Spleen (tissue), 11 donors: Measurements from ENCODE around the gene UBR4. TPM values are rescaled to one million over a fixed set of nuclear protein-coding genes. Genes with fewer than 3 reads are reported as not detected.

Experiments used
- DNase-seq: peaks from one replicate; pipeline ENCODE4 v3.0.0-alpha.2; 2020
- H3K27ac ChIP-seq, 8 donors: fragments of 200-600 bp; sonication (generic) in 7 of 8; 1 replicate in 4 of 8; 2 replicates in 4 of 8; pipeline versions ENCODE4 v1.5.0 to v1.8.0; 2016 to 2021; ENCODE audit warnings: inconsistent platforms in 4 of 8, mild to moderate bottlenecking in 4 of 8, moderate library complexity in 1 of 8
- H3K27me3 ChIP-seq, 7 donors: fragments of 200-600 bp; sonication (generic) in 6 of 7; replicated peaks in 1 of 7; 1 replicate in 4 of 7; 2 replicates in 3 of 7; pipeline versions ENCODE4 v1.5.0 to v1.8.0; 2016 to 2021; ENCODE audit warnings: inconsistent platforms in 3 of 7, mild to moderate bottlenecking in 1 of 7
- H3K36me3 ChIP-seq, 6 donors: fragments of 200-600 bp; sonication (generic) in 5 of 6; 1 replicate in 4 of 6; 2 replicates in 2 of 6; pipeline versions ENCODE4 v1.5.0 to v1.8.0; 2016 to 2021; ENCODE audit warnings: inconsistent platforms in 2 of 6
- H3K4me1 ChIP-seq, 6 donors: fragments of 200-600 bp; sonication (generic) in 5 of 6; 1 replicate in 3 of 6; 2 replicates in 3 of 6; pipeline versions ENCODE4 v1.5.0 to v1.8.0; 2016 to 2021; ENCODE audit warnings: inconsistent platforms in 3 of 6
- H3K4me3 ChIP-seq, 8 donors: fragments of 200-600 bp; sonication (generic) in 7 of 8; 1 replicate in 4 of 8; 2 replicates in 4 of 8; pipeline versions ENCODE4 v1.5.0 to v1.8.0; 2016 to 2021; ENCODE audit warnings: inconsistent platforms in 4 of 8, mild to moderate bottlenecking in 4 of 8, moderate library complexity in 2 of 8
- H3K9me3 ChIP-seq, 8 donors: fragments of 200-600 bp; sonication (generic) in 7 of 8; 1 replicate in 4 of 8; 2 replicates in 4 of 8; pipeline versions ENCODE4 v1.5.0 to v1.8.0; 2016 to 2021; ENCODE audit warnings: inconsistent platforms in 4 of 8
- CTCF ChIP-seq, 11 experiments: fragments of 200-600 bp in 7 of 11; fragments of 450-650 bp in 4 of 11; sonication (generic) in 4 of 11; IDR thresholded peaks in 8 of 11; conservative IDR thresholded peaks in 3 of 11; 1 replicate in 7 of 11; 2 replicates in 4 of 11; pipeline versions ENCODE4 v1.4.0 to v1.8.0; 2016 to 2021; ENCODE audit warnings: antibody characterized with exemption in 11 of 11, inconsistent platforms in 4 of 11, mild to moderate bottlenecking in 1 of 11
- POLR2A ChIP-seq, 3 donors: fragments of 450-650 bp; IDR thresholded peaks; one replicate each; pipeline ENCODE4 v1.5.1; 2017; ENCODE audit warnings: antibody characterized with exemption in 3 of 3, mild to moderate bottlenecking in 1 of 3
- POLR2AphosphoS5 ChIP-seq, 3 donors: sonication (generic); formaldehyde crosslinking; IDR thresholded peaks; one replicate each; pipeline ENCODE4 v1.5.1; 2017; ENCODE audit warnings: antibody characterized with exemption in 3 of 3
- WGBS, 5 donors: extraction: QIAGEN DNeasy Blood & Tissue Kit in 3 of 5; methylation state at CpG; one replicate each; pipeline versions ENCODE4 v1.1.5 to v1.1.7; 2013 to 2018; 5-methylcytosine and 5-hydroxymethylcytosine counted together
- intact Hi-C: fragments of 100-400 bp; cut with DNase I; formaldehyde crosslinking; loops from one replicate; pipeline ENCODE4 v1.15.0; 2023; ENCODE audit warnings: low total_unique reads
- polyA plus RNA-seq, 3 donors: library from polyadenylated mRNA; stranded (reverse); fragments of 200-250 nt; gene quantifications; one replicate each; pipeline ENCODE4 v1.2.1, GENCODE V29; 2013
- total RNA-seq, 7 donors: library from RNA; depleted of rRNA in 3 of 7; stranded (reverse); fragments of >200 nt in 3 of 7; fragmentation: NEBNext Ultra II Directional in 4 of 7; extraction: Animal tissue kit (Norgen Biotek cat#: 25700) in 4 of 7; gene quantifications; one replicate each; pipeline versions ENCODE4 v1.1.0 to v1.2.1, GENCODE V29; 2016 to 2021
- donor health status: healthy with polysubstance abuse.
- donor health status: DM: no; HTN: no; CAD: no; lungs with moderate emphysema.
- donor health status: DM: no; HTN: no; CAD: no.
- donor health status: Bipolar disorder and iron deficiency.
- donor health status: healthy.
- donor health status: DM: no; HTN: no; CAD: no.
- donor health status: DM: yes; HTN: yes; CAD: no.

Gene UBR4
- total and polyA plus RNA-seq, 10 donors = 72.5 to 184 (median 149) TPM

- no peak overlapping the region for H3K4me3 ChIP-seq
- no peaks in the 10 kb centered on the region for H3K4me1 ChIP-seq
- intact Hi-C loops = no loop called here
- H3K27me3 ChIP-seq = peaks cover 0 to 17% (median 0%) of the 10 kb centered on the region in 7 donors
- WGBS, 5 donors = 80 to 88% (median 82%) methylated on average over 17 of the region's 17 CpGs
- DNase-seq = peak; percentile 41
- no peaks in the 10 kb centered on the region for H3K36me3 ChIP-seq
- TF ChIP-seq POLR2AphosphoS5 (IDR thresholded peaks at IDR 0.05) = no peak
- H3K27ac ChIP-seq = no peak overlapping the region
- H3K9me3 ChIP-seq = no peaks in the 10 kb centered on the region
Measured at GRCh38 chr1:19036041-19036812, 173.8 kb downstream of the UBR4 start.

- no peak overlapping the region for H3K4me3 ChIP-seq
- 49 to 62% (median 60%) methylated on average over 6 to 7 of the region's 7 CpGs for WGBS, 5 donors
- no peaks in the 10 kb centered on the region for H3K9me3 ChIP-seq
- H3K27ac ChIP-seq = no peak overlapping the region
- TF ChIP-seq CTCF (IDR thresholded peaks at IDR 0.05 in 8 of 11, conservative IDR thresholded peaks at IDR 0.05 in 3 of 11) = no peak
- no peak for TF ChIP-seq POLR2AphosphoS5 (IDR thresholded peaks at IDR 0.05)
- no peak for TF ChIP-seq POLR2A (IDR thresholded peaks at IDR 0.05)
- no peaks in the 10 kb centered on the region for H3K36me3 ChIP-seq
- peak; percentile 48 for DNase-seq
- no peaks in the 10 kb centered on the region for H3K4me1 ChIP-seq
- peaks cover 0 to 12% (median 0%) of the 10 kb centered on the region in 7 donors for H3K27me3 ChIP-seq
- intact Hi-C loops = no loop called here
Measured at GRCh38 chr1:19035377-19036040, 174.6 kb downstream of the UBR4 start.

- Histone ChIP-seq H3K27me3 (peaks cover 0 to 15% (median 0%) of the 10 kb centered on the region in 7 donors), H3K4me3 (no peak overlapping the region), H3K4me1 (no peaks in the 10 kb centered on the region), H3K36me3 (no peaks in the 10 kb centered on the region), H3K27ac (no peak overlapping the region), H3K9me3 (no peaks in the 10 kb centered on the region)
- 85 to 96% (median 93%) methylated on average over 5 to 10 of the region's 10 CpGs for WGBS, 5 donors
- intact Hi-C loops = no loop called here
- DNase-seq = peak; percentile 60
- TF ChIP-seq POLR2AphosphoS5 (IDR thresholded peaks at IDR 0.05) = no peak
- no peak for TF ChIP-seq POLR2A (IDR thresholded peaks at IDR 0.05)
- TF ChIP-seq CTCF (IDR thresholded peaks at IDR 0.05 in 8 of 11, conservative IDR thresholded peaks at IDR 0.05 in 3 of 11) = no peak
Measured at GRCh38 chr1:19034721-19035120, 175.3 kb downstream of the UBR4 start.

- 88 to 93% (median 90%) methylated on average over 21 to 22 of the region's 22 CpGs for WGBS, 5 donors
- Histone ChIP-seq H3K4me3 (no peak overlapping the region), H3K27ac (no peak overlapping the region), H3K4me1 (no peaks in the 10 kb centered on the region), H3K9me3 (no peaks in the 10 kb centered on the region), H3K36me3 (no peaks in the 10 kb centered on the region), H3K27me3 (peaks cover 0 to 21% (median 0%) of the 10 kb centered on the region in 7 donors)
- DNase-seq = peak; percentile 48
- TF ChIP-seq POLR2A (IDR thresholded peaks at IDR 0.05) (no peak), POLR2AphosphoS5 (IDR thresholded peaks at IDR 0.05) (no peak), CTCF (IDR thresholded peaks at IDR 0.05 in 8 of 11, conservative IDR thresholded peaks at IDR 0.05 in 3 of 11) (no peak)
- intact Hi-C loops = no loop called here
Measured at GRCh38 chr1:19033926-19034680, 176.0 kb downstream of the UBR4 start.
